Activated effector memory CD4-positive, alpha-beta T cell treated with Interleukin-2 at 50 U/mL for 16 hours (primary cell): ENCODE data around the gene TOR1A.
A peak's percentile ranks its signal among the peaks of the same experiment; 100 is the strongest.
"Not testable (repeated sequence)": the region's sequence is repeated elsewhere in the genome, so short reads cannot be mapped to it uniquely, and the experiment has no call there.

Experiments
- DNase-seq: peaks from one replicate; pipeline ENCODE4 v3.0.0-alpha.2; 2020

The TOR1A gene

DNA sequence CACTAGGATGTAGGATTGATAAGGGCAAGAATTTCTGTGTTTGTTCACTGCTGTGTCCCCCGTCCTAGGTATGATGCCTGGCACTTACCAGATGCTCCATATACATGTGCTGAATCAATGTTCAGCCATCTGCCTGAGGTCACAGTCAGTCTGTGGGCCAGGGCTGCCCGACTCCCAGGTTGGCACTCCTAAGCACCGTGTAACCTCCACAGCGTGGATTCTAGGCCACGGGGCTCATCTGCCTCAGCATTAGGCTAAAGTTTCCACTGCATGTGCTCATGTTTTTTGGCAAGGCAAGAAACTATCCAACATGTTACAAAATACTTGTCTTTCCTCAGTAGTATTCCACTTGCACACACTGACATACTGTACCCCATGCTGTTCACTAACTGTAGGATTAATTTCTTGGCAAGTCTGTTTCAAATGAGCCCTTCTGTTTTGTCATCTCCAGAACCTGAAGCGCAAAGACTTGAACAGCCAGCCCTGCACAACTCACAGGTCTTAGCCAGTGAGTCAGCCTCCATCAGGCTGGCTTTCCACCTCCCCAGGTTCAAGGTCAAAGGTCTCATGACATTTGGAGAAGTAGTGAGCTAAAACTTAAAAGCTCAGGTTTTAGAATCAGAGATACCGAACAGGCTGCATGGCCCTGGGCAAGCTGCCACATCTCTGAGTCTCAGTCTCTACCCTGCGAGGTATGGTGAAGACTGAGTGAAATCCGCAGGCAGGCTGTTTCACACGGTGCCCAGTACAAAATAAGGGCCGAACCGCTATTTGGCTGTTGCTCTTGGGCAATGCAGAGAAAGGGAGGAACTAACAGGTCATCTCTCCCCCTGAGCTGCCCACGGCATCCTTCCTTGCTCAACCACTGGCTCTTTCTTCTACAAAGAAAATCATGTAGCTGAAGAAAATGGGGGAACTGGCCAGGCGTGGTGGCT, 7.2 kb downstream of the TOR1A start:
- DNase-seq, result no peak

DNA sequence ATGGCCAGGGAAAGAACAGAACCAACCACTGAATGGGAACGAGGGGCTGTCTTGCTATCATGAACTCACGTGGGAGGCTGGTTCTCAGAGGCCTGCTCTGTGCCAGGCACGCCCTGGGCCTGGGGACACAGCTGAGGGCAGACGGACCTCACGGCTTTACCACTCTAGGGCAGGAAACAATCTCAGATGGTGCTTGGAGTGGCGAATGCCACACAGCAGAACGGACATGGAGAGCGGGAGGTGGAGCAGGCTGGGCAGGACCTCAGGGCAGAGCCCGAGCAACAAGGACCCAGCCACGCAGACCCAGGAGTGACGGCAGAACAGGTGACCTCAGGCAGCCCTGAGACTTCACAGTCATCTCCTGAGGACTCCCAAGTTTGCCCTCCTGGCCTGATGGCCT, 8.7 kb downstream of the TOR1A start:
- no peak for DNase-seq

GRCh38 chr9:129814432-129815223, 9.3 kb downstream of the TOR1A start:
- no peak for DNase-seq

GRCh38 chr9:129813661-129814060, 10.3 kb downstream of the TOR1A start:
- no peak for DNase-seq

- no peak for DNase-seq
Measured at GRCh38 chr9:129812385-129812784, 11.6 kb downstream of the TOR1A start.

- DNase-seq, result no peak
Measured at GRCh38 chr9:129811967-129812363, 12.0 kb downstream of the TOR1A start.

- no peak for DNase-seq
Measured at GRCh38 chr9:129810788-129811187, 13.1 kb downstream of the TOR1A start.

DNA sequence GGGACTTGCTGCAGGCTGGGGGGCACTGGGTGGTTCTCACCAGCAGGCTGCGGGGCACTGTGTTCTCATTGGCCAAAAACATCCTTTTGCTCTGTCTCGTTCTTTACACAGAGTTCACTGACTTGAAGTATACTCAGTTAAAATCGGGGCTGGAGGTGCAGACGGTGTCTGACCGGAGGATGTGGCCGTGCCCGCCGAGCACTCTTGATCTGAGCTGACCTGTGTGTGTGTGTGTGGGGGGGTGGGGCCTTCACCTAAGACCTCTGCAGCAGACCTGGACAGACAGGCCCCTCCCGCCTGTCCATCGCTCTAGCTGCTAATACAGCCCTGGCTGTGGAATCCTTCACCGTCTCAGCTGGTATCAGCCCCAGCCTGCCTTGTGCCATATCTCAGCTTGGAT, 13.8 kb downstream of the TOR1A start:
- DNase-seq, result no peak

DNA sequence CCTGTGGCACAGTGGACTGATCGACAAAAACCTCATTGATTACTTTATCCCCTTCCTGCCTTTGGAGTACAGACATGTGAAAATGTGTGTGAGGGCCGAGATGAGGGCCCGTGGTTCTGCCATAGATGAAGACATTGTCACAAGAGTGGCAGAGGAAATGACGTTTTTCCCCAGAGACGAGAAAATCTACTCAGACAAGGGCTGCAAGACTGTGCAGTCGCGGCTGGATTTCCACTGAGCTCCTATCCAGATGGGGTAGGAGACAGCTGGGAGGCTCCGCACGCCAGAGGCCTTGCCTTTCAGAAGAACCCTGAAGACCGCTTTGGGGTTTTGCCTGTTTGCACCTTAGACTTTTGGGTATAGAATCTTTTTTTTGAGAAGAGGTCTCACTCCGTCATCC, 14.6 kb downstream of the TOR1A start:
- DNase-seq, result no peak

DNA sequence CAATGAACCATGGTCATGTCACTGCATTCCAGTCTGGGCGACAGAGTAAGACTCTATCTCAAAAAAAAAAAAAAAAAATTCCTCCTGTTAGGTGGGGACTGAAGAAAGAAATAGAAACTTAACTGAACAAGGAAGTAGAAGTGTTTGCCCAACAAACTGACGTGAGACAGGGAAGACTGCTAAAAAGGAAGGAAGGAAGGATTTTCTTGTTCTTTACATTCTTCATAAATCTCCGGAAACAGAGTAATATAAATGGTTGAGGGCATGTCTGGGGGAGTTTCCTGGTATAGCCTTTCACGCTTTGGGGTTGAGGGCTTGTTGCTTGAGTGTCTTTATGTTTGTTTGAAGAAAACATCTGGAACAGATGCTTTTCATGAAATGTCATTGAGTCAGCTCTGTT, 17.9 kb downstream of the TOR1A start:
- no peak for DNase-seq

- DNase-seq, result no peak
Measured at GRCh38 chr9:129803676-129804060, 20.3 kb downstream of the TOR1A start.

- peak; percentile 92 for DNase-seq
Measured at GRCh38 chr9:129802833-129803675, 20.9 kb downstream of the TOR1A start, which contains the start of gene TOR1B. TOR1B (plus strand) TSS chr9:129803184; CDS start chr9:129803213, 29 bp downstream.

- no peak for DNase-seq
Measured at GRCh38 chr9:129801504-129801903, 22.4 kb downstream of the TOR1A start.

DNA sequence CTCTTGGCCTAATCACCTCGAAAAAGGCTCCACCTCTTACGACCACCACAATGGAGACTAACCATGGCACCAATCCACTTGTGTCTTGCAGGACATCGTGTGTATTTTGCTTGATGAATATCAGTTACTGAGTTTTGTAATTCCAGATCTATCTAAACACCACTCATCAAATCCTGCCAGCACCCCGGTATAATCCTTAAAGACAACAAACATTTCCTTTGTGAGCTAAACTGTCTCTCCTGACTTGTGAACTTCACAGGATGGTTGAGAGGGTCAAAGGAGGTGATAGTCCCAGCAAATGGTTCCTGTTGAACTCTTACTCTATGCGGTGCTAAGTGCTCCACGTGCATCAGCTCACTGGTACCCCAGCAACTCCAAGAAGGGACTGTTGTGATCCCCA, 25.0 kb downstream of the TOR1A start:
- DNase-seq, result no peak

- DNase-seq, result not testable (repeated sequence)
Measured at GRCh38 chr9:129796029-129796428, 27.9 kb downstream of the TOR1A start.

DNA sequence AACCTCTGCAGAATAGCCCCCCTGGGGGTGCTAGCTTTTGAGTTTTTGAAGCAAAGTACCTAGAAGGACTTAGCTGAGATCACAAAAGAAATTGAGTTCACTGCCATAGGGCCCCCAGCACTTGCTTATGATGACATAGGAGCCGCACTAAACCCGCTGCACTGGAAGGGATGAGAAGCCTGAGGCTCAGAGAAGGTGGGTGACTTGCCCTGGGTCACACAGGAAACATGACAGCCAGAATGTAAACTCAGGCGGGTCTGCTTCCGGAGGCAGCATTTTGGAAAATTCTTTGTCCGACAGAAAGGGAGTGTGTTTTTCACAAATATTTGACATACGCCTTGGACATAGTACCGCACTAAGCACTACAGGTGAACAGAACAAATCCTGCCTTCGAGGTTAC, 29.4 kb downstream of the TOR1A start:
- no peak for DNase-seq

GRCh38 chr9:129786481-129786880, 37.5 kb downstream of the TOR1A start:
- no peak for DNase-seq

GRCh38 chr9:129785866-129786265, 38.1 kb downstream of the TOR1A start:
- no peak for DNase-seq

DNA sequence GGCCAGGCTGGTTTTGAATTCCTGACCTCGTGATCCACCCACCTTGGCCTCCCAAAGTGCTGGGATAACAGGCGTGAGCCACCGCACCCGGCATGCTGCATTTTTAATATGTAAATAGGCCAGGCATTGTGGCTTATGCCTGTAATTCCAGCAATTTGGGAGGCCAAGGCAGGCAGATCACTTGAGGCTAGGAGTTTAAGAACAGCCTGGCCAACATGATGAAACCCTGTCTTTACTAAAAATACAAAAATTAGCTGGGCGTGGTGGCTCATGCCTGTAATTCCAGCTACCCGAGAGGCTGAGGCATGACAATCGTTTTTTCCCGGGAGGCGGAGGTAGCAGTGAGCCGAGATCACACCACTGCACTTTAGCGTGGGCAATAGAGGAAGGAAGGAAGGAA, 39.0 kb downstream of the TOR1A start:
- DNase-seq, result not testable (repeated sequence)

DNA sequence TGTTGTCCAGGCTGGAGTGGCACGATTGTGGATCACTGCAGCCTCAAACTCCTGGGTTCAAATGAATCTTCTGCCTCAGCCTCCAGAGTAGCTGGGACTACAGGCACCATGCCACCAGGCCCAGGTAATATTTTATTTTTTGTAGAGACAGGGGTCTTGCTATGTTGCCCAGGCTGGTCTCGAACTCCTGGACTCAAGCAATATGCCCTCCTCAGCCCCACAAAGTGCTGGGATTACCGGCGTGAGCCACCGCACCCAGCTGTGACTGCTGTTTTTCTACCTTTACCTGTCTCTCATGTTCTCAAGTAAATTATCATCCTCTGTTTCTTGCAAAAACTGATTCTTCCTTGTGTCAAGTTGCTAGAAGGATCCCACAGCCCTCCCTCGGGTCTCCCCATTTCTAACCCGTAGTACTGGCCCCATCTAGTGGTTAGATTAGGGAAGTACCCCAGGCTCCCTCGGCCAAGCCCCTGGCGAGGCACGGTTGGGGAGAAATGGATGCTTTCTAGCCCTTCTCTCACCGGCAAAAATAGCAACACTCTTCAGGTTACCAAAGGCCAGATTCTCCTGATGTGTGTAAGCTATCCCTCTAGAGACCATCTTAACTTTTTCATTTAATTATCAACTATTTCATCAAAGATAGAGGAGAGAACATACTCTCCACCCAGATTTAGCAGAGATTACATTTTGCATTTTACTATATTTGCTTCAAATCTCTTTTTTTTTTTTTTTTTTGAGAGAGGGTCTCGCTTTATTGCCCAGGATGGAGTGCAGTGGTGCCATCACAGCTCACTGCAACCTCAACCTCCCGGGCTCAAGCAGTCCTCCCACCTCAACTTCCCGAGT, 40.2 kb downstream of the TOR1A start:
- DNase-seq, result peak; percentile 59

DNA sequence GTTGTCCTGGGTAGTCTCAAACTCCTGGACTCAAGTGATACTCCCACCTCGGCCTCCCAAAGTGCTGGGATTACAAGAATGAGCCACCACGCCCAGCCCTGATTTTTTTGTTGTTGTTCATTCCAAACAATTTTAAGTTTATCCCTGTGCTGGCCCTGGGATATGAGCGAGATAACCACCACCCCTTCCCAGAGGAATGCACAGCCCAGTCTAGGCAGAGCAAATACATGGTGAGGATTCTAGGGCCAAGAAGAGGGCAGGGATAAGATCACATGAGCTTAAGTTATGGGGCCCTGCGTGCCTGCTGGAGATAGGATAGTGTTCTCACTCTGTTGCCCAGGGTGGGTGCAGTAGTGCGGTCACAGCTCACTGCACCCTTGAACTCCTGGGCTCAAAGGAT, 42.0 kb downstream of the TOR1A start:
- no peak for DNase-seq

DNA sequence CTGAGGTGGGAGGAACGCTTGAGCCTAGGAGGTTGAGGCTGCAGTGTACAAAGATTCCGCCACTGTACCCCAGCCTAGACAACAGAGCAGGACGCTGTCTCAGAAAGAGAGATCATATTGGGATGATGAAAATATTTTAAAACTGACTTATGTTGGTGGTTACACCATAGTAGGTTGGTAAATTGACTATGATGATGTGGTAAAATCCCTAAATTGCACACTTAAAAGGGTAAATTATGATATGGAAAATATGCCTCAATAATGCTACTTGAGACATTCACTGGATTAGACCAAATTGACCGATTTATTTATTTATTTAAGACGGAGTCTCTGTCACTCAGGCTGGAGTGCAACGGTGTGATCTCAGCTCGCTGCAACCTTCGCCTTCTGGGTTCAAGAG, 42.8 kb downstream of the TOR1A start:
- no peak for DNase-seq
